Prostate gland (tissue), 2 donors: ENCODE results near the gene AK9.

Source experiments
- POLR2A ChIP-seq: fragments of 450-650 bp; IDR thresholded peaks from one replicate; pipeline ENCODE4 v1.6.1; 2016; ENCODE audit warnings: antibody characterized with exemption, mild to moderate bottlenecking
- TF ChIP-seq, protein P1 (sequence below), 4 experiments: fragments of 200-600 bp in 2 of 4; fragments of 450-650 bp in 2 of 4; sonication (generic) in 2 of 4; IDR thresholded peaks; 1 replicate in 3 of 4; 2 replicates in 1 of 4; pipeline ENCODE4 v1.5.1; 2016 to 2019; ENCODE audit warnings: antibody characterized with exemption in 4 of 4, mild to moderate bottlenecking in 2 of 4, moderate library complexity in 2 of 4

DNA sequence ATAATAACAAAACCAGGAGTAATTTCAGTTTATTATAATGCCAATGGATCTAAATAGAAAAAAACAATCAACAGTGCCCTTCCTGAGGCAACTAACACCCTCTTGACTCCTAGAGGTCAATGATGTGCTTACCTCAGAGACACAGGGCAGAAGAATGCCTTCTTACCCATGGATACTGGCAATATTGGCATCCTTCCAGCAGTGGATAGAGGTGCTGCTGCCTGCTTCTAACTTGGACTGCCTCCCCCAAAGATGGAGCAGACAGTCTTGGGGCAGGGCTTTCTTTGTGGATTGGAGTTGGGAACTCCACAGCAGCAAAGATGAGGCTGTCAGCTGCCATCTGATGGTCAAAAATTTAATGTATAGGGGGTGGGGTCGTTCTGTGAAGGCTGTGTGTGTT, 78.7 kb downstream of the AK9 start:
- TF ChIP-seq, protein P1, sequence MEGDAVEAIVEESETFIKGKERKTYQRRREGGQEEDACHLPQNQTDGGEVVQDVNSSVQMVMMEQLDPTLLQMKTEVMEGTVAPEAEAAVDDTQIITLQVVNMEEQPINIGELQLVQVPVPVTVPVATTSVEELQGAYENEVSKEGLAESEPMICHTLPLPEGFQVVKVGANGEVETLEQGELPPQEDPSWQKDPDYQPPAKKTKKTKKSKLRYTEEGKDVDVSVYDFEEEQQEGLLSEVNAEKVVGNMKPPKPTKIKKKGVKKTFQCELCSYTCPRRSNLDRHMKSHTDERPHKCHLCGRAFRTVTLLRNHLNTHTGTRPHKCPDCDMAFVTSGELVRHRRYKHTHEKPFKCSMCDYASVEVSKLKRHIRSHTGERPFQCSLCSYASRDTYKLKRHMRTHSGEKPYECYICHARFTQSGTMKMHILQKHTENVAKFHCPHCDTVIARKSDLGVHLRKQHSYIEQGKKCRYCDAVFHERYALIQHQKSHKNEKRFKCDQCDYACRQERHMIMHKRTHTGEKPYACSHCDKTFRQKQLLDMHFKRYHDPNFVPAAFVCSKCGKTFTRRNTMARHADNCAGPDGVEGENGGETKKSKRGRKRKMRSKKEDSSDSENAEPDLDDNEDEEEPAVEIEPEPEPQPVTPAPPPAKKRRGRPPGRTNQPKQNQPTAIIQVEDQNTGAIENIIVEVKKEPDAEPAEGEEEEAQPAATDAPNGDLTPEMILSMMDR (IDR thresholded peaks at IDR 0.05): no peak
- TF ChIP-seq POLR2A: no peak
